ENCODE data around the gene TACR1.

TACR1 gene

GRCh38 chr2:75041731-75042600 is 157.4 kb downstream of the TACR1 start:
- peak; percentile 74 for DNase-seq

- no peak for DNase-seq
These were observed 158.1 kb downstream of the TACR1 start for GRCh38 chr2:75041226-75041625.

- DNase-seq, result peak; percentile 35
These were observed 163.6 kb downstream of the TACR1 start for GRCh38 chr2:75035444-75036353.

GRCh38 chr2:75033516-75033915 is 165.8 kb downstream of the TACR1 start:
- DNase-seq, result no peak

DNA sequence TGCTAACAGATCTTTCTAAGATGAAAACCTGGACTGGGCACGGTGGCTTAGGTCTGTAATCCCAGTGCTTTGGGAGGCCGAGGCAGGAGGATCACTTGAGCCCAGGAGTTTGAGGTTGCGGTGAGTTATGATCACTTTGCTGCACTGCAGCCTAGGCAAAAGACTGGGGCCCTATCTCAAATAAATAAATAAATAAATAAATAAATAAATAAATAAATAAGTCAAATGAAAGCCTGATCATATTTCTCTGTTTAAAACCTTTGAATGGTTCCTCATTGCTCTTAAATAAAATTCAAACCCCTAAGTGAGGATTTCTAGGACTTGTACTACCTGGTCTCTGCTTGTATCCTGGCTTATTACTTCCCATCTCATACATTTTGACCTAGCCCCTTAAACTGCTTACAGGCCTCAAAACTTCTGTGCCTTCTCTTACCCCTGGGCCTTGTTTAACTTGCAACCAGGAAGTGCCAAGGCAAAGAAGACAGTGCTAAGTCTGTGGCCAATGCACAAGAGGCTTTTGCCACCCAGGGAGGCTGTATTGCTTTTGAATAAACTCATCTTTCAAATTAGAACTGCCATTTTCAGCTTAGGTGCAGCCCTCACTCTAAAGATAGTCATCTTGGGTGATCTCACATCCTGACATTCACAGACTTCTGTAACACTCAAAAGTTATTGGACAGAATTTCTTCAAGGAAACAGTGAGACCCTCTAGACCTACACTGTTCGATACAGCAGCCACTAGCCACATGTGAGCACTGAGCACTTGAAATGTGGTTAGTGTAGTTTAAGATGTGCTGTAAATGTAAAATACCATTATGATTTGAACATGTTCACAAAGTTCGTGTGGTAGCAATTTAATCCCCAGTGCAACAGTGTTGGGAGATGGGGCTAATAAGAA is 167.2 kb downstream of the TACR1 start:
- DNase-seq, result no peak

GRCh38 chr2:75031171-75031570 is 168.1 kb downstream of the TACR1 start:
- no peak for DNase-seq

GRCh38 chr2:75030218-75031009 is 168.9 kb downstream of the TACR1 start:
- no peak for DNase-seq

GRCh38 chr2:75027886-75028285 is 171.4 kb downstream of the TACR1 start:
- no peak for DNase-seq

DNA sequence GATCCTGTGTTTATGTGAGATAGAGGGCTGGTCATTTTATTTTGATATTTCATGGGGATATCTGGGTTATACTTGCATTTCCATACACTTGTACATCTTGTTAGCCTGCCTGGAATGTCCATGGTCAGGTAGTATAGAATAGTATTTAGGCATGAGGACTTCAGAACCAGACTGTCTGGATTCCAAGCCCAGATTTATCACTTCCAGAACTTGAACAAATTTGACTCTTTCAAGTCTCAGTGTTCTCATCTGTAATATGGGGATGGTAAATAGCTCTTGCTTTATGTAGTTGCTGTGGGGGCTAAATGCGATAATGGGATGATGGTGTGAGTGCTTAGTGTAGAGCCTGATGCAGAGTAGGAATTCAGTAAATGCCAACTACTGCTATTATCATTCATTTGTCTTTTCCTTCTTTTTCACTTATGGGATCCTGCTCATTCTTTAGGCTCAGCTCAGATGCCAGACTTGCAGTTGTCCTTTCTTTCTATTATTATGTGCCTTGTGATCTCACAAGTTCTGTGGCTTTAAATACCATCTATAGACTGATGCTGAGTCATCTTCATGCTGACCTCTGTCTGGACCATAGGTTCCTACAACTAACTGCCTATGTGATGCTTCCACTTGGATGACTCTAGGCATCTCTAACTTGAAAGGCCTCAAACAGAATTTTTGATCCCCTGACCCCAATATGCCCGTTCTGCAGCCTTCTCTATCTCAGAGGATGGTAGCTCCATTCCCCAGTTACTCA is 173.5 kb downstream of the TACR1 start:
- no peak for DNase-seq

- DNase-seq, result no peak
These were observed 174.1 kb downstream of the TACR1 start for GRCh38 chr2:75025216-75025615.

DNA sequence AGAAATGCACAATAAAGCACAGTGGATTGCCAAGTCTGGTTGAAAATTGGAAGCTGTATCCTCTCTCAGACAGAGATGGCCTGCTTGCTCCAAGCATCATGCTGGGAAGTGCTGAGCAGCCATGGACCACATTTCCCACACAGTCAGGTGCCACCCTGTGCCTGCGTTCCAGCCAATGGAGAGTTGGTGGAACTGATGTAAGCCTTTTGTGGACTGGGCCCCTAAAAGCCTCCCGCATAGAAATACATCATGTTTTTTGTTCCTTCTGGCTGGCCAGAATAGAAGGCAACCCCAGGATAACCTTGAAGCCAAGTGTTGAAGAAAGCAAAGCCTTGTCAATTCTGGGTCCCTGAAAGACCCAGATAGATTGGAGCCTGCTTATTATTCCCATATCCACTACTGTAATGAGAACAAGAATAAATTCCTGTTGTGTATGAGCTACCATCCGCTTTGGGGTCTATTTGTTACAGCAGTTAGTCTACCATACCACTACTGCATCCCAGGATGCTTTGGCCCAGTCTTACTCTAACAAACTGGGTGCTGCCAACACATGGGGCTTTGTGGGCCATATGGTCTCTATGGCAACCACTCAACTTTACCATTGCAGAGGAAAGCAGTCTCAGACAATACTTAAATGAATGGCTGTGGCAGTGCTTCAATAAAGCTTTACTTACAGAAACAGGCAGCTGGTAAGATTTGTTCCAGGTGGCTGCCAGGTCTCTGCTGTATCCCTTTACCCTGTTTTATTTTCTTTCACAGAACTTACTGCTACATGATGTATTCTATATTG is 175.5 kb downstream of the TACR1 start:
- DNase-seq, result no peak

DNA sequence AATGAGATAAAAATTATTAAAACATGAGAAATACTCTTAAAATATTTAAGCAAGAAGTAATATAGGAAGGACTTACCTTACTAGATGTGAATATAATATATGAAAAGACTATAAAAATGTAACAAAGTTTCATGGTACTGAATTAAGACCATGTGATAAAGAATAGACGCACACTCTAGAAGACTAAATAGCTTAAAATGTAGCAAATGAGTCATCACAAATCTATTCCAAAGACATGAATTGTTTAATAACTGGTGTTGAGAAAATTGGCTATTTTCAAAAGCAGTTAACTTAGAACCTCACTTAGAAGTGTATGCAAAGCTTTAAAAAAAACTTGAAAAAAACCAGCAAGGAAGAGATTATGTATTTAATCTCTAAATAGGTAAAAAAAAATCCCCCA is 176.8 kb downstream of the TACR1 start:
- DNase-seq, result no peak

GRCh38 chr2:75021672-75022071 is 177.6 kb downstream of the TACR1 start:
- no peak for DNase-seq

DNA sequence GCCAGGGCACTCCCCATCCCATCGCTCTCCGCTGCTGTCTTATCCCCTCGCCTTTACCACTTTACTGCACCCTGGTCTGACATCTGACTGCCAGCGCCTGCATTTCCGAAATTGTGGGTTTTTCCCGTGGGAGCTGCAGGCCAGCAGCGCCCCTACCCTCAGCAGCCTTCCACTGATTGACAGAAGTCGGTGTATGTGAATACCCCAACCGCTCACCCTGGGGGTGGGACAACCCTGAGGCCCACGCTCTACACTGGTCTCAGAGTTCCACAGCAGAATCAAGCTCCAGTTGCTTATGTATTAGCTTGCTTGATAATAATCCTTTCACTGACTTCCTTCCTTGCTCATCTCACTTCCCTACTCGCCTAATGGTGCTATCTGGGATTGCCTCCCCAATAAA is 178.8 kb downstream of the TACR1 start:
- DNase-seq, result no peak

GRCh38 chr2:75019790-75020189 is 179.5 kb downstream of the TACR1 start:
- DNase-seq, result no peak

DNA sequence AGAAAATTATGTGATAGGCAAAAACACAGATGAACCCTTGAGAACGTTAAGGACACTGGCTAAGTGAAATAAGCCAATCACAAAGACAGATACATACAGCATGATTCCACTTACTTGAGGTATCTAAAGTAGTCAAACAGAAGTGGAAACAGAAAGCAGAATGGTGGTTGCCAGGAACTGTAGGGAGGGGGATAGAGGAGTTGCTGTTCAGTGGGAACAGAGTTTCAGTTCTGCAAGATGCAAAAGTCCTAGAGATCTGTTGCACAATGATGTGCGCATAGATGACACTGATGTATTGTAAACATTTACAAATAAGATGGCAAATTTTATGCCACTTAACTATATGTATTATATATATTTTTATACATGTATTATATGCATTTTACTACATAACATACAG is 181.2 kb downstream of the TACR1 start:
- peak; percentile 94 for DNase-seq

- DNase-seq, result no peak
These were observed 187.2 kb downstream of the TACR1 start for GRCh38 chr2:75012080-75012479.

GRCh38 chr2:75010571-75010970 is 188.7 kb downstream of the TACR1 start:
- no peak for DNase-seq

- DNase-seq, result no peak
These were observed 191.5 kb downstream of the TACR1 start for GRCh38 chr2:75007819-75008218.

DNA sequence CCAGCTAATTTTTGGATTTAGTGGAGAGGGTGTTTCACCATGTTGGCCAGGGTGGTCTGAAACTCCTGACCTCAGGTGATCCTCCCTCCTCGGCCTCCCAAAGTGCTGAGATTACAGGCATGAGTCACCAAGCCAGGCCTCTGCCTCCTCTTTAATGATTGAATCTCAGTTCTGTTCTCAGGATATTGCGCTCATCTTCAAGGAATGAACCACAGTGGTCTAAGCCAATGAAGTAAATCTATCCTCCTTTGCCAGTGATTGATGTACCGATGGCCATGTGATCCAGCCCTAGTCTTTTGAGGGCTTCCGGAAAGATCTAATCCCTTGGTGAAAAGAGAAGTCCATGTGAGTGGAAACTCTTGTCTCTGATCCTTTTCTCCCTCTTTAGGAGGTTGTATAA is 192.3 kb downstream of the TACR1 start:
- no peak for DNase-seq
